ACHN (cell line): ENCODE results near the gene DLG2.

Source experiments
- DNase-seq: peaks from one replicate; pipeline ENCODE4 v3.0.0-alpha.2; 2015
- in situ Hi-C: cut with HindIII; loops from 2 replicates; pipeline ENCODE4 v1.10.0; 2017; ENCODE audit warnings: low sequenced_read_pairs, low pct_ligation_motif_present, low pct_unique_long_range_greater_than_20kb

The DLG2 gene

GRCh38 chr11:84645988-84646694 is 981.0 kb downstream of the DLG2 start:
- in situ Hi-C loops = no loop called here
- DNase-seq = no peak

- in situ Hi-C loops = no loop called here
- no peak for DNase-seq
Observed at GRCh38 chr11:84642500-84642899, 984.6 kb downstream of the DLG2 start.

GRCh38 chr11:84634309-84634708 is 992.8 kb downstream of the DLG2 start:
- DNase-seq = no peak
- in situ Hi-C loops = no loop called here

GRCh38 chr11:84628871-84629620 is 998.1 kb downstream of the DLG2 start:
- no peak for DNase-seq
- in situ Hi-C loops = no loop called here

GRCh38 chr11:84626256-84626655 is 1000.9 kb downstream of the DLG2 start:
- in situ Hi-C loops = no loop called here
- DNase-seq = no peak

- DNase-seq = no peak
- in situ Hi-C loops = no loop called here
Observed at GRCh38 chr11:84612645-84613044, 1014.5 kb downstream of the DLG2 start.

GRCh38 chr11:84608837-84609196 is 1018.3 kb downstream of the DLG2 start:
- no peak for DNase-seq
- in situ Hi-C loops = no loop called here

GRCh38 chr11:84607975-84608836 is 1018.9 kb downstream of the DLG2 start:
- no peak for DNase-seq
- in situ Hi-C loops = no loop called here

GRCh38 chr11:84594602-84595001 is 1032.5 kb downstream of the DLG2 start:
- in situ Hi-C loops = no loop called here
- DNase-seq = no peak

- no peak for DNase-seq
- in situ Hi-C loops = no loop called here
Observed at GRCh38 chr11:84590106-84590505, 1037.0 kb downstream of the DLG2 start.

- in situ Hi-C loops = no loop called here
- no peak for DNase-seq
Observed at GRCh38 chr11:84588131-84588829, 1038.9 kb downstream of the DLG2 start.

- in situ Hi-C loops = no loop called here
Observed at GRCh38 chr11:84583106-84583505, 1044.0 kb downstream of the DLG2 start.

GRCh38 chr11:84581083-84581482 is 1046.1 kb downstream of the DLG2 start:
- no peak for DNase-seq
- in situ Hi-C loops = no loop called here

More at GRCh38 chr11:84583106-84583505, 1044.0 kb downstream of the DLG2 start:
- DNase-seq = no peak

GRCh38 chr11:84580428-84580827 is 1046.7 kb downstream of the DLG2 start:
- DNase-seq = no peak
- in situ Hi-C loops = no loop called here

- no peak for DNase-seq
- in situ Hi-C loops = no loop called here
Observed at GRCh38 chr11:84573868-84574267, 1053.3 kb downstream of the DLG2 start.

GRCh38 chr11:84566671-84567070 is 1060.5 kb downstream of the DLG2 start:
- in situ Hi-C loops = no loop called here
- no peak for DNase-seq

- in situ Hi-C loops = no loop called here
- DNase-seq = no peak
Observed at GRCh38 chr11:84564867-84565184, 1062.3 kb downstream of the DLG2 start.

- in situ Hi-C loops = no loop called here
- peak; percentile 86 for DNase-seq
Observed at GRCh38 chr11:84564180-84564866, 1062.8 kb downstream of the DLG2 start.
